DMS 273 (cell line): Measurements from ENCODE around the gene ALLC.

ENCODE experiments used
- DNase-seq: peaks from one replicate; lab custom pipeline; 2025; ENCODE audit not compliant: unreplicated experiment; lab: John Stamatoyannopoulos, UW

ALLC gene

GRCh38 chr2:3742743-3743508, 84.9 kb downstream of the ALLC start:
- DNase-seq, result no peak

- no peak for DNase-seq
Observed at GRCh38 chr2:3743951-3744555, 86.1 kb downstream of the ALLC start.

GRCh38 chr2:3745920-3746319, 87.9 kb downstream of the ALLC start:
- no peak for DNase-seq

GRCh38 chr2:3747032-3747654, 89.1 kb downstream of the ALLC start:
- DNase-seq, result no peak

- no peak for DNase-seq
Observed at GRCh38 chr2:3747826-3748225, 89.8 kb downstream of the ALLC start.

- no peak for DNase-seq
Observed at GRCh38 chr2:3749201-3749600, 91.2 kb downstream of the ALLC start.

GRCh38 chr2:3751251-3751650, 93.3 kb downstream of the ALLC start:
- DNase-seq, result no peak

GRCh38 chr2:3751806-3752205, 93.8 kb downstream of the ALLC start:
- DNase-seq, result no peak
